DND-41 (cell line): Measurements from ENCODE around the gene VPS36.

Experiments
- ATAC-seq: fragments of 200-7000 bp; cut with Tn5 transposase; 3 replicates; pipeline ENCODE4 v1.9.1; 2021; ENCODE audit warnings: low read depth; ENCODE audit not compliant: insufficient read depth
- DNase-seq: peaks from one replicate; pipeline ENCODE4 v3.0.0-alpha.2; 2020
- H2AFZ ChIP-seq: 2 replicates; pipeline ENCODE4 v1.6.0; 2012; ENCODE audit warnings: low read depth, low read length
- H3K27ac ChIP-seq: 2 replicates; pipeline ENCODE4 v1.5.1; 2012; ENCODE audit warnings: low read length, inconsistent platforms
- H3K27me3 ChIP-seq: fragments of 200-600 bp; sonication (generic); 2 replicates; pipeline ENCODE4 v1.6.0; 2012; ENCODE audit warnings: low read length, mild to moderate bottlenecking, inconsistent platforms; ENCODE audit not compliant: insufficient read depth, poor library complexity
- H3K36me3 ChIP-seq: 2 replicates; pipeline ENCODE4 v1.5.1; 2012; ENCODE audit warnings: low read length, inconsistent platforms; ENCODE audit not compliant: insufficient read depth
- H3K4me1 ChIP-seq: 2 replicates; pipeline ENCODE4 v1.5.1; 2012; ENCODE audit warnings: mild to moderate bottlenecking, low read length; ENCODE audit not compliant: insufficient read depth
- H3K4me2 ChIP-seq: 2 replicates; pipeline ENCODE4 v1.6.0; 2012; ENCODE audit warnings: mild to moderate bottlenecking, moderate library complexity, low read length, inconsistent platforms; ENCODE audit not compliant: insufficient read depth
- H3K4me3 ChIP-seq, 2 experiments: fragments of 200-600 bp in 1 of 2; shearing (Covaris generic) in 1 of 2; 2 replicates each; pipeline ENCODE4 v1.5.1; 2012 to 2016; ENCODE audit warnings: inconsistent platforms in 2 of 2, low read length in 2 of 2, mild to moderate bottlenecking in 2 of 2, low read depth in 1 of 2, moderate library complexity in 1 of 2
- H3K79me2 ChIP-seq: 2 replicates; pipeline ENCODE4 v1.6.0; 2012; ENCODE audit warnings: low read length, inconsistent platforms; ENCODE audit not compliant: insufficient read depth
- H3K9ac ChIP-seq: 2 replicates; pipeline ENCODE4 v1.6.0; 2012; ENCODE audit warnings: low read depth, mild to moderate bottlenecking, inconsistent platforms, low read length, moderate library complexity
- H3K9me3 ChIP-seq: 2 replicates; pipeline ENCODE4 v1.5.1; 2012; ENCODE audit warnings: low read length, moderate library complexity, mild to moderate bottlenecking, inconsistent platforms; ENCODE audit not compliant: insufficient read depth, severe bottlenecking
- H4K20me1 ChIP-seq: 2 replicates; pipeline ENCODE4 v1.6.0; 2012; ENCODE audit warnings: low read length; ENCODE audit not compliant: insufficient read depth
- CTCF ChIP-seq: IDR thresholded peaks from 2 replicates; pipeline ENCODE4 v1.5.1; 2012; ENCODE audit warnings: borderline replicate concordance, low read length, moderate library complexity, mild to moderate bottlenecking; ENCODE audit not compliant: poor library complexity, severe bottlenecking; ENCODE audit errors: extremely low read depth
- EZH2 ChIP-seq: IDR thresholded peaks from 3 replicates; pipeline ENCODE4 v1.6.1; 2012; ENCODE audit warnings: borderline replicate concordance, low read depth, mild to moderate bottlenecking, moderate library complexity, low read length, inconsistent platforms; ENCODE audit not compliant: severe bottlenecking

The VPS36 gene

GRCh38 chr13:52393572-52394357 lies 56.7 kb downstream of the VPS36 start:
- Histone ChIP-seq H2AFZ (no peak overlapping the region), H3K4me3 (no peak overlapping the region), H3K4me1 (no peaks in the 10 kb centered on the region), H3K9me3 (no peaks in the 10 kb centered on the region), H4K20me1 (no peaks in the 10 kb centered on the region), H3K9ac (no peak overlapping the region), H3K27ac (no peak overlapping the region), H3K27me3 (no peaks in the 10 kb centered on the region), H3K79me2 (no peaks in the 10 kb centered on the region), H3K4me2 (no peak overlapping the region), H3K36me3 (no peaks in the 10 kb centered on the region)
- no peak for TF ChIP-seq EZH2
- TF ChIP-seq CTCF, result no peak
- ATAC-seq, result no peak
- no peak for DNase-seq

GRCh38 chr13:52387721-52388120 lies 62.7 kb downstream of the VPS36 start:
- Histone ChIP-seq H3K27ac (no peak overlapping the region), H3K36me3 (no peaks in the 10 kb centered on the region), H3K9me3 (no peaks in the 10 kb centered on the region), H4K20me1 (no peaks in the 10 kb centered on the region), H3K79me2 (no peaks in the 10 kb centered on the region), H2AFZ (no peak overlapping the region), H3K4me2 (no peak overlapping the region), H3K4me3 (no peak overlapping the region), H3K9ac (no peak overlapping the region), H3K4me1 (no peaks in the 10 kb centered on the region), H3K27me3 (no peaks in the 10 kb centered on the region)
- no peak for ATAC-seq
- DNase-seq, result no peak
- TF ChIP-seq CTCF (no peak), EZH2 (no peak)

GRCh38 chr13:52385870-52386269 lies 64.6 kb downstream of the VPS36 start:
- Histone ChIP-seq H3K79me2 (no peaks in the 10 kb centered on the region), H3K9ac (no peak overlapping the region), H3K27me3 (no peaks in the 10 kb centered on the region), H3K9me3 (no peaks in the 10 kb centered on the region), H3K4me3 (no peak overlapping the region), H4K20me1 (no peaks in the 10 kb centered on the region), H2AFZ (no peak overlapping the region), H3K36me3 (no peaks in the 10 kb centered on the region), H3K4me2 (no peak overlapping the region), H3K4me1 (no peaks in the 10 kb centered on the region), H3K27ac (no peak overlapping the region)
- ATAC-seq, result no peak
- no peak for DNase-seq
- TF ChIP-seq CTCF (no peak), EZH2 (no peak)

GRCh38 chr13:52383366-52383765 lies 67.1 kb downstream of the VPS36 start:
- TF ChIP-seq CTCF, result no peak
- no peak for TF ChIP-seq EZH2
- no peak overlapping the region for H3K9ac ChIP-seq
- no peak overlapping the region for H3K27ac ChIP-seq
- H3K79me2 ChIP-seq, result no peaks in the 10 kb centered on the region
- no peaks in the 10 kb centered on the region for H4K20me1 ChIP-seq
- H3K4me3 ChIP-seq, result no peak overlapping the region
- ATAC-seq, result no peak
- H3K27me3 ChIP-seq, result no peaks in the 10 kb centered on the region
- H2AFZ ChIP-seq, result no peak overlapping the region
- no peaks in the 10 kb centered on the region for H3K9me3 ChIP-seq
- no peaks in the 10 kb centered on the region for H3K36me3 ChIP-seq
- DNase-seq, result no peak
- H3K4me2 ChIP-seq, result no peak overlapping the region
- no peaks in the 10 kb centered on the region for H3K4me1 ChIP-seq
